H1 (cell line): ENCODE measurements around the gene ZFP90. TPM values are rescaled to one million over a fixed set of nuclear protein-coding genes. Genes with fewer than 3 reads are reported as not detected.

Experiments
- RAD21 ChIP-seq, 2 experiments: IDR thresholded peaks in 1 of 2; conservative IDR thresholded peaks in 1 of 2; 2 replicates each; pipeline ENCODE4 v1.6.1; 2011; ENCODE audit warnings: low read depth in 2 of 2, low read length in 2 of 2, improper control_type of control experiment in 1 of 2, inconsistent platforms in 1 of 2, mild to moderate bottlenecking in 1 of 2, moderate library complexity in 1 of 2
- polyA plus RNA-seq, 7 experiments: library from polyadenylated mRNA; depleted of rRNA in 3 of 7; stranded (reverse) in 5 of 7; unstranded in 2 of 7; fragments of >200 nt in 5 of 7; fragments of 200-250 nt in 2 of 7; gene quantifications; 1 replicate in 5 of 7; 2 replicates in 1 of 7; 4 replicates in 1 of 7; pipeline versions ENCODE4 v1.2.1 to v1.2.3, GENCODE V29; 2011 to 2013; ENCODE audit warnings: missing spikeins in 2 of 7, mixed read lengths in 2 of 7
- total RNA-seq: library from RNA; stranded (reverse); fragmentation: NEBNext Ultra II Directional; extraction: Animal tissue kit (Norgen Biotek cat#: 25700); gene quantifications from 2 replicates; pipeline ENCODE4 v1.2.1, GENCODE V29; 2021

ZFP90 gene
- total and polyA plus RNA-seq, 2 of the 8 experiments (the other 6 are each of a cell fraction or from before 2014, with no cell fraction given) = 10.3 to 19.1 TPM

- TF ChIP-seq RAD21 (IDR thresholded peaks at IDR 0.05 in 1 of 2, conservative IDR thresholded peaks at IDR 0.05 in 1 of 2; ENCODE audit: low read depth in 2 of 2, low read length in 2 of 2) = no peak
Observed at GRCh38 chr16:68596266-68596665, 57.2 kb downstream of the ZFP90 start (continued).
